DND-41 (cell line): ENCODE data around the gene MYO1B.

Experiments used
- ATAC-seq: fragments of 200-7000 bp; cut with Tn5 transposase; 3 replicates; pipeline ENCODE4 v1.9.1; 2021; ENCODE audit warnings: low read depth; ENCODE audit not compliant: insufficient read depth
- DNase-seq: peaks from one replicate; pipeline ENCODE4 v3.0.0-alpha.2; 2020
- H2AFZ ChIP-seq: 2 replicates; pipeline ENCODE4 v1.6.0; 2012; ENCODE audit warnings: low read depth, low read length
- H3K27ac ChIP-seq: 2 replicates; pipeline ENCODE4 v1.5.1; 2012; ENCODE audit warnings: low read length, inconsistent platforms
- H3K27me3 ChIP-seq: fragments of 200-600 bp; sonication (generic); 2 replicates; pipeline ENCODE4 v1.6.0; 2012; ENCODE audit warnings: low read length, mild to moderate bottlenecking, inconsistent platforms; ENCODE audit not compliant: insufficient read depth, poor library complexity
- H3K36me3 ChIP-seq: 2 replicates; pipeline ENCODE4 v1.5.1; 2012; ENCODE audit warnings: low read length, inconsistent platforms; ENCODE audit not compliant: insufficient read depth
- H3K4me1 ChIP-seq: 2 replicates; pipeline ENCODE4 v1.5.1; 2012; ENCODE audit warnings: mild to moderate bottlenecking, low read length; ENCODE audit not compliant: insufficient read depth
- H3K4me2 ChIP-seq: 2 replicates; pipeline ENCODE4 v1.6.0; 2012; ENCODE audit warnings: mild to moderate bottlenecking, moderate library complexity, low read length, inconsistent platforms; ENCODE audit not compliant: insufficient read depth
- H3K4me3 ChIP-seq, 2 experiments: fragments of 200-600 bp in 1 of 2; shearing (Covaris generic) in 1 of 2; 2 replicates each; pipeline ENCODE4 v1.5.1; 2012 to 2016; ENCODE audit warnings: inconsistent platforms in 2 of 2, low read length in 2 of 2, mild to moderate bottlenecking in 2 of 2, low read depth in 1 of 2, moderate library complexity in 1 of 2
- H3K79me2 ChIP-seq: 2 replicates; pipeline ENCODE4 v1.6.0; 2012; ENCODE audit warnings: low read length, inconsistent platforms; ENCODE audit not compliant: insufficient read depth
- H3K9ac ChIP-seq: 2 replicates; pipeline ENCODE4 v1.6.0; 2012; ENCODE audit warnings: low read depth, mild to moderate bottlenecking, inconsistent platforms, low read length, moderate library complexity
- H3K9me3 ChIP-seq: 2 replicates; pipeline ENCODE4 v1.5.1; 2012; ENCODE audit warnings: low read length, moderate library complexity, mild to moderate bottlenecking, inconsistent platforms; ENCODE audit not compliant: insufficient read depth, severe bottlenecking
- H4K20me1 ChIP-seq: 2 replicates; pipeline ENCODE4 v1.6.0; 2012; ENCODE audit warnings: low read length; ENCODE audit not compliant: insufficient read depth
- CTCF ChIP-seq: IDR thresholded peaks from 2 replicates; pipeline ENCODE4 v1.5.1; 2012; ENCODE audit warnings: borderline replicate concordance, low read length, moderate library complexity, mild to moderate bottlenecking; ENCODE audit not compliant: poor library complexity, severe bottlenecking; ENCODE audit errors: extremely low read depth
- EZH2 ChIP-seq: IDR thresholded peaks from 3 replicates; pipeline ENCODE4 v1.6.1; 2012; ENCODE audit warnings: borderline replicate concordance, low read depth, mild to moderate bottlenecking, moderate library complexity, low read length, inconsistent platforms; ENCODE audit not compliant: severe bottlenecking

Gene MYO1B

GRCh38 chr2:191385416-191386160, 140.4 kb downstream of the MYO1B start:
- no peak overlapping the region for H3K4me3 ChIP-seq
- ATAC-seq: no peak
- H4K20me1 ChIP-seq: no peaks in the 10 kb centered on the region
- H2AFZ ChIP-seq: no peak overlapping the region
- no peaks in the 10 kb centered on the region for H3K79me2 ChIP-seq
- H3K27me3 ChIP-seq: no peaks in the 10 kb centered on the region
- H3K9me3 ChIP-seq: no peaks in the 10 kb centered on the region
- no peak for TF ChIP-seq CTCF
- no peak for TF ChIP-seq EZH2
- H3K36me3 ChIP-seq: peaks cover 5% of the 10 kb centered on the region; the same call in 1 of the 2 replicates
- H3K9ac ChIP-seq: no peak overlapping the region
- H3K4me1 ChIP-seq: no peaks in the 10 kb centered on the region
- H3K27ac ChIP-seq: no peak overlapping the region
- no peak overlapping the region for H3K4me2 ChIP-seq
- DNase-seq: no peak

- H3K4me3 ChIP-seq: no peak overlapping the region
- DNase-seq (no peak), ATAC-seq (no peak)
- no peak for TF ChIP-seq CTCF
- no peak for TF ChIP-seq EZH2
- peaks cover 11% of the 10 kb centered on the region; the same call in 1 of the 2 replicates for H3K36me3 ChIP-seq
- H2AFZ ChIP-seq: no peak overlapping the region
- no peaks in the 10 kb centered on the region for H3K4me1 ChIP-seq
- H3K27ac ChIP-seq: no peak overlapping the region
- no peaks in the 10 kb centered on the region for H4K20me1 ChIP-seq
- H3K9ac ChIP-seq: no peak overlapping the region
- no peaks in the 10 kb centered on the region for H3K9me3 ChIP-seq
- H3K4me2 ChIP-seq: no peak overlapping the region
- no peaks in the 10 kb centered on the region for H3K27me3 ChIP-seq
- no peaks in the 10 kb centered on the region for H3K79me2 ChIP-seq
These were observed 141.8 kb downstream of the MYO1B start for GRCh38 chr2:191386938-191387536.

- Histone ChIP-seq H3K9ac (no peak overlapping the region), H3K4me1 (no peaks in the 10 kb centered on the region), H3K9me3 (no peaks in the 10 kb centered on the region), H3K27ac (no peak overlapping the region), H3K4me2 (no peak overlapping the region), H3K79me2 (no peaks in the 10 kb centered on the region), H3K4me3 (no peak overlapping the region), H3K27me3 (no peaks in the 10 kb centered on the region), H3K36me3 (peaks cover 14% of the 10 kb centered on the region; the same call in 1 of the 2 replicates), H4K20me1 (no peaks in the 10 kb centered on the region), H2AFZ (no peak overlapping the region)
- DNase-seq (no peak), ATAC-seq (no peak)
- TF ChIP-seq CTCF: no peak
These were observed 144.1 kb downstream of the MYO1B start for GRCh38 chr2:191389288-191389687.
